NCI-H1930 (cell line): Measurements from ENCODE around the gene CTXN1.
"Not testable (repeated sequence)": the region's sequence is repeated elsewhere in the genome, so short reads cannot be mapped to it uniquely, and the experiment has no call there.

ENCODE experiments used
- DNase-seq, 2 experiments: peaks; one replicate each; lab custom pipeline; 2025; lab: John Stamatoyannopoulos, UW

The CTXN1 gene

DNA sequence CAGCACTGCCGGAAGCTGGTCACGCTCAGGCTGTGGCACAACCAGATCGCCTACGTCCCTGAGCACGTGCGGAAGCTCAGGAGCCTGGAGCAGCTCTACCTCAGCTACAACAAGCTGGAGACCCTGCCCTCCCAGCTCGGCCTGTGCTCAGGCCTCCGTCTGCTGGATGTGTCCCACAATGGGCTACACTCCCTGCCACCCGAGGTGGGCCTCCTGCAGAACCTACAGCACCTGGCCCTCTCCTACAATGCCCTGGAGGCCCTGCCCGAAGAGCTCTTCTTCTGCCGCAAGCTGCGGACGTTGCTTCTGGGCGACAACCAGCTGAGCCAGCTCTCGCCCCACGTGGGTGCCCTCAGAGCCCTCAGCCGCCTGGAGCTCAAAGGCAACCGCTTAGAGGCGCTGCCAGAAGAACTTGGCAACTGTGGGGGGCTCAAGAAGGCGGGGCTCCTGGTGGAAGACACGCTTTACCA, 25.5 kb downstream of the CTXN1 start:
- DNase-seq = no peak

- no peak for DNase-seq
These were observed 26.1 kb downstream of the CTXN1 start for GRCh38 chr19:7899751-7900378.

DNA sequence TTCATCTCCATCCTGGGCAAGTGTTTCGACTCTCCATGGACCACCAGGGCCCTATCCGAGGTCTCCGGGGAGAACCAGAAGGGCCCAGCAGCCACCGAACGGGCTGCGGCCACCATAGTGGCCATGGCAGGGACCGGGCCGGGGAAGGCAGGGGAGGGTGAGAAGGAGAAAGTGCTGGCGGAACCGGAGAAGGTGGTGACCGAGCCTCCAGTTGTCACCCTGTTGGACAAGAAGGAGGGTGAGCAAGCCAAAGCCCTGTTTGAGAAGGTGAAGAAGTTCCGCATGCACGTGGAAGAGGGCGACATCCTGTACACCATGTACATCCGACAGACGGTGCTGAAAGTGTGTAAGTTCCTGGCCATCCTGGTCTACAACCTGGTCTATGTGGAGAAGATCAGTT, 27.0 kb downstream of the CTXN1 start:
- DNase-seq = no peak

DNA sequence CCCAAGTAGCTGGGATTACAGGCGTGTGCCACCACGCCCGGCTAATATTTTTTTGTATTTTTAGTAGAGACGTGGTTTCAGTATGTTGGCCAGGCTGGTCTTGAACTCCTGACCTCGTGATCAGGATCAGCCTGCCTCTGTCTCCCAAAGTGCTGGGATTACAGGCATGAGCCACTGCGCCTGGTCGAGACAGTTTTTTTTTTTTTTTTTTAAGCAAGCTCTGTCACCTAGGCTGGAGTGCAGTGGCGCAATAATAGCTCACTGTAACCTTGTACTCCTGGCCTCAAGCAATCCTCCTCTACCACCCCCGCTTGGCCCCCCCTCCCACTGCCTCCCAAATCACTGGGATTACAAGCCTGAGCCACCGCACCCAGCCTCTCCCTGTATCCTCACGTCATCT, 28.6 kb downstream of the CTXN1 start:
- DNase-seq = no peak

DNA sequence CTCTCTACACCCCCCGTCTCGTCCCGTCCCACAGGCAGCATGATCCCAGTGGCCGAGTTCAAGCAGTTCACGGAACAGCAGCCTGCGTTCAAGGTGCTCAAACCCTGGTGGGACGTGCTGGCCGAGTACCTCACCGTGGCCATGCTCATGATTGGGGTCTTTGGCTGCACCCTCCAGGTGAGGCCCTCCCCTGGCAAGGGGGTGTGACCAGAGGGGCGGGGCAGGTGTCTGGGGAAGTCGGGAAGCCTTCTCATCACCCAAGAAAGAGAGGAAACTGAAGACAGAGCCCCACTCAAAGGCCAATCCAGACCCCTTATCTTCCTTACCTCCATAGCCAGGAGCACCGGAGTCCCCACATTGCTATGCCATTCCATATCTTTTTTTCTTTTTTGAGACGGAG, 30.4 kb downstream of the CTXN1 start:
- no peak for DNase-seq

DNA sequence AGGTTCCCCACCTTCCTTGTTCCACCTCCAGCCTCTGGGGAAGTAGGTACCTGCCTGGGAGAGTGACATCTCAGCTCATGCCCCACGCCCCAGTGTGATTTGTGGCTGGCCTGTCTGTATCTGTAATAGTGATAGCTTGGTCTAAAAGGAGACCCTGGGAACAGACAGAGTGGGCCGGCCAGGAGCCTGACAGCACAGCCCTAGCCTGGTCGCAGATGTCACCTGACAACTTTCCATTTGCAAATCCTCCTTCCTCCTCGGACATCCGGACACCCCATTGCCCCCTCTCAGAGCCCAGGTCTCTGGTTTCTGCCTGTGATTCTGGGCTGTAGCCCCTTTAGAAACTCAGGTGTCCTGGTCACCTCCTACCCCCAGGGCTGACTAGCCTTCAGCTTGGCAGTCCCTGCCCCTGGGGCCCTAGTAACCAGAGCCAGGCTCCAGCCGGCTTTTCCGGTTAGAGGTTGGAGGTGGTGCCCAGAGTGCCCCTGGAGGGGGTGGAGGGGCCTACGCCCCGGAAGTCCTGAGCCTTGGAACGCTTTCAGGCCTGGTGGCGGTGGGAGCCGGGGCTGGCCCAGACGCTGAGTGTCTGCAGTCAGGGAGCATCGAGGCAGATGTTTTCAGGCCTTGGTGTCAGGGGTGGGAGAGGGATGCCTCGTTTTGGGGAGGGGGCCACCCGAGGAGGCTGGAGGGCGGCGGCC, 31.2 kb downstream of the CTXN1 start:
- DNase-seq = no peak

- not testable (repeated sequence) for DNase-seq
These were observed 32.4 kb downstream of the CTXN1 start for GRCh38 chr19:7893362-7894101.

DNA sequence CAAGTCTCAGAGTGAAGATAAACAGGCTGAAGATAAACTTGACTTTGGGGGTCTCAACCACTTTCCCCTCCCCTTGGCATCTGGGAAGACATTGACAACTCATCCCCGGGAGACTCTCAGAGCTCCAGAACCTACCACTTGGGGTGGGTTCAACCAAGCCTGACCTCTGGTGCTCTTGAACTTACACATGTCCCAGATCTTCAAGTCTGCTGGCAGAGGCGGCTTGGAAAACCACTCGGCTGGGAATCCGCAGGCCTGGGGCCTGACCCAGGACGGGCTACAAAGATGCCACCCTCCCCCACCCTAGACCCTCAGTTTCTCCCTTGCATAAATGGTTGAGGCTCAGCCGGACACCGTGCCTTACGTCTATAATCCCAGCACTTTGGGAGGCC, 37.1 kb downstream of the CTXN1 start:
- no peak for DNase-seq

DNA sequence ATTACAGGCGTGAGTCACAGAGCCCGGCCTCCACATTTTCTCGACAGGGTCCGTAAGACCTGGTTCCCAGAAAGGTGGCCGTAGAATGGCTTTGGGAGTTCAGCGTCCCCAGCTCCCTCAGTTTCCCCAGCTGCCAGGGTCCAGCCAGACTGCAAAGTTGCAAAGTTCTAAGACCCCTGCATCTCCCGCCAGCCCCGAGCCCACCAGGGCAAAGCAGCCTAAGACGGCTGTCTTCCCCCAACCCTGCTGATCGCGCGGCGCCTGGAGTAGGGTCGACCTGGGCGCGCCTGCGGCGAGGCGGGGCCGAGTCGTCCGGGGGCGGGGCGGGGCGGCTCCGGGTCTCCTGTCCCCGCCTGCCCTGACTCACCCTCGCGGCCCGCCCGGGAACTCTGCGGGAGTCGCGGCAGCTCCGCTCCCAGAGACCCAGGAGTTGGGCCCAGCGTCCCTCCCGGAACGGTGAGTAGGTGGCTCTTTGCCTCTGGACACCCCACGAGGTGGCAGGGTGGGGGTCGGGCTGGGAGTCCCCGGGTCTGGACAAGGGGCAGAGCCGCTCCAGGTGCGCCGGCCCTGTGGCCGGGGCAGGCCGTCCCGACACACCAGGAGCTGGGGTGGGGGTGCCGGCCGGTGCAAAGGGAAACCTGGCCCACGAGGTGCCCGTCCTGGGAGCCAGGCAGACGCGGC, 37.6 kb downstream of the CTXN1 start, which contains the start of gene LRRC8E:
Gene LRRC8E (plus strand): TSS at position 366 of the 681 bp plus-strand sequence. CDS start 7,094 bp downstream, outside the sequence.
- peak; percentile 15 to 24 for DNase-seq

- no peak for DNase-seq
These were observed 38.4 kb downstream of the CTXN1 start for GRCh38 chr19:7887408-7888144.

- DNase-seq = no peak
These were observed 40.1 kb downstream of the CTXN1 start for GRCh38 chr19:7885818-7886217.

GRCh38 chr19:7883796-7884570, 42.0 kb downstream of the CTXN1 start:
- no peak for DNase-seq

DNA sequence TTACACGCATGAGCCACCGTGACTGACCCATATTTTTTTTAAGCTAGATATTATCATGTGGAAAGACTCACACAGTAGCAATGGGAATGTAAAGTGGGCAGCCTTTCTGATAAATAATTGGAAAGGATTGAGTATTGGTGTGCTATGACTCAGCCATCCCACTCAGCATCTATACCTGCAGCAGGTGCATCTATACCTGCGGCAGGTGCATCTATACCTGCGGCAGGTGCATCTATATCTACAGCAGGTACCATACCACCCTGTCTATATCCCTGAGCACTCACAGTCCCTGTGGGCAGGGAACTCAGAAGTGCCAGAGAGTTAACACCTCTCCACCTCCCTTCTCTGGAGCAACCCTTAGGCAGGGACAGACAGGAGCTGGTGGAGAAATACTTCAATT, 42.8 kb downstream of the CTXN1 start:
- no peak for DNase-seq

DNA sequence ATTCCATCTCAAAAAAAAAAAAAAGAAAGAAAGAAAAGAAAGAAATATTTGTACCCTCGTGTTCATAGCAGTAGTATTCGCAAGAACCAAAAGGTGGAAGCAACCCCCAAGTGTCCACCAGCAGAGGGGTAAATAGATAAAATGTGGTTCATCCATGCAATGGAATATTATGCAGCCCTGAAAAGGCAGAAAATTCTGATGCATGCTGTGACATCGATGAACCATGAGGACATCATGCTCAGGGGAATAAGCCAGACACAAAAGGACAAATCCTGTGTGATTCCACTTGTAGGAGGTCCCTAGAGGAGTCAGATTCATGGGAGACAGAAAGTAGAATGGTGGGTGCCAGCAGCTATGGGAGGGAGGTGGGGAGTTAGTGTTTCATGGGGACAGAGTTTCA, 44.0 kb downstream of the CTXN1 start:
- no peak for DNase-seq

DNA sequence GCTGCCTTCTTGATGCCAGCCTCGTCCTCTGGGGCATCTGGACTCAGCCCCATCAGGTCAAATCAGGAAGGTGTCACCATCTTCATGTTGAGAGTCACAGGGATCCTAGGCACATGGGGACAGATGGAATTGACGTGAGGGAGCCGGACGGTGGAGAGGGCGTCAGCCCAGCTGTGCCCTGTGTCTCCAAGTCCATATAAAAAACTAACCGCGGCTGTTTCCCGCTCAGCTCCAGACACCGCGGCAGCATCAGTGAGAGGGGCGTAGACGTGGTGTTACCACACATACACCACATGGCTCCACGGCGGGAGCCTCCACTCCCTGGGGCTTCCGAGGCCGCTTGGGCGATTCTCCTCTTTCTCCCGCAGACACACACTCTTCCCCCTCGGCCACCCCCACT, 46.1 kb downstream of the CTXN1 start:
- DNase-seq = no peak

DNA sequence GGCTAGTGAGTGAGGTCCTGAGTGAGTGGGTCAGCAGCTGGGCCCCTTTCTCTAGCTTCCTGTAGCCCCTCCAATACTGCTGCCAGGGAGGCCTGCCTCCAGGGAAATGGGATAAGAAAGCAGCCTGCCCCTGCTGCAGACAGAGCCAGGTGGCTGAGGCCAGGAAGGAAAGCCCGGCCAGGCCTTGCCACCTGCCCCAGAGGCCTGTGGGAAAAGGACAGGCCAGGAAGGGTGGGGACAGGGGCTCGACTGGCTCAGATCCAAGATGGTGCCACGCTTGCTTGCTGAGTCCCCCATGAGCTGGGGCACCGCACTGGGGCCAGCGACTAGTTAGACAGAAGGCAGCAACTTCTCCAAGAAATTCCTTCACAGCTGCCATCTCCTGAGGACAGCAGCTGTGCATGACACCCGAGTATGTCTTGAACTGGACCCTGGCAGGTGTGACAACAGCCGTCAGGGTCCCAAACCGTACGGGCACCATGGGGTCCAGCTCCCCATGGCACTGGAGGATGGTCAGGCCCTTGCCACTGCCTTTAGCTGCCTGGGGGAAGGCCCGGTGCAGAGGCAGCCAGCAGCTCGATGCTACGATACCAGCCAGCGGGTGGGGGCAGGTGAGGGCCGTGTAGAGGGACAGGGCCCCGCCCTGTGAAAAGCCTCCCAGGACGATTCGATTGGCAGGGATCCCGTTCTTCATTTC, 46.7 kb downstream of the CTXN1 start:
- no peak for DNase-seq

GRCh38 chr19:7877249-7877836, 48.6 kb downstream of the CTXN1 start:
- DNase-seq = no peak

DNA sequence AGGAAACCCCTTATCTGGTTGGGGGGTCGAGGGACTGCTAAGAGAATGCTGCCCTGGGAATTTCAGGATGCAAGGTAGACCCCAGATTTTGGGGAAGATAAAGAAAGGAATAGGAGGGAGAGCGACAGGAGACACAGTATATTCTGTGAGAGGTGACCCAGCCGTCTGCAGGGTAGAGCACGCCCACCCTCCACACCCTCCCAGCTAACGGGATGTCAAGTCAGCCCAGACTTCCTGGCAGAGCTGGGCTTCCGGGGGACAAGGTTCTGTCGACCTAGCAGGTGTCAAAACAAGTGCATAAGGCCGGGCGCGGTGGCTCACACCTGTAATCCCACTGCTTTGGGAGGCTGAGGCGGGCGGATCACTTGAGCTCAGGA, 51.0 kb downstream of the CTXN1 start:
- DNase-seq = no peak
